HepG2 (cell line): ENCODE results near the gene TBKBP1. TPM values are rescaled to one million over a fixed set of nuclear protein-coding genes. Genes with fewer than 3 reads are reported as not detected.

ENCODE experiments used
- ATAC-seq: fragments of 200-7000 bp; cut with Tn5 transposase; 3 replicates; pipeline ENCODE4 v1.9.1; 2020; ENCODE audit warnings: mild to moderate bottlenecking, moderate library complexity
- BruUV-seq: library from RNA; stranded (reverse); fragments of 400-500 nt; replicated peaks from 2 replicates; lab custom pipeline; 2021; lab: Mats Ljungman, UMichigan
- CTCF ChIA-PET: fragments of 300-600 bp; formaldehyde crosslinking; extraction: SDS; loops from one replicate; lab custom pipeline; 2021; ENCODE audit warnings: low total read pairs, inconsistent platforms, low intra/inter-chr PET ratio; lab: Yijun Ruan, JAX
- POLR2A ChIA-PET: fragments of 350-600 bp; sonication (Branson Sonifier 250); formaldehyde crosslinking; loops from one replicate; lab custom pipeline; 2020; ENCODE audit warnings: antibody characterized with exemption, inconsistent platforms; lab: Yijun Ruan, JAX
- DNase-seq: peaks from one replicate; pipeline ENCODE4 v3.0.0-alpha.2; 2015; ENCODE audit warnings: low spot score
- FAIRE-seq: peaks from 3 replicates; lab custom pipeline; 2011; peaks lifted over from hg19 to GRCh38; lab: Jason Lieb, UNC
- H2AFZ ChIP-seq: one replicate; pipeline ENCODE4 v1.6.1; 2011; ENCODE audit warnings: low read length, inconsistent platforms
- H3K27ac ChIP-seq: fragments of 300-600 bp; 3 replicates; pipeline ENCODE4 v1.8.0; 2011; ENCODE audit warnings: mixed run types, mild to moderate bottlenecking, mixed read lengths, low read length, inconsistent platforms; ENCODE audit not compliant: insufficient read depth; ENCODE audit errors: extremely low read length
- H3K27me3 ChIP-seq, 2 experiments: fragments of 200-600 bp in 1 of 2; 2 replicates in 1 of 2; 3 replicates in 1 of 2; pipeline versions ENCODE4 v1.6.0 to v1.8.0; 2011; ENCODE audit warnings: low read length in 2 of 2, mild to moderate bottlenecking in 2 of 2, moderate library complexity in 2 of 2, inconsistent platforms in 1 of 2; ENCODE audit not compliant: insufficient read depth in 2 of 2, control insufficient read depth in 1 of 2
- H3K36me3 ChIP-seq, 2 experiments: fragments of 200-600 bp in 1 of 2; replicated peaks in 1 of 2; 2 replicates in 1 of 2; 3 replicates in 1 of 2; pipeline versions ENCODE4 v1.5.1 to v1.8.0; 2011; ENCODE audit warnings: low read length in 2 of 2, inconsistent platforms in 1 of 2; ENCODE audit not compliant: insufficient read depth in 2 of 2, control insufficient read depth in 1 of 2
- H3K4me1 ChIP-seq: 2 replicates; pipeline ENCODE4 v1.5.1; 2012; ENCODE audit warnings: low read length, inconsistent platforms; ENCODE audit not compliant: insufficient read depth
- H3K4me2 ChIP-seq: 2 replicates; pipeline ENCODE4 v1.6.0; 2011; ENCODE audit warnings: low read depth, low read length, inconsistent platforms
- H3K4me3 ChIP-seq, 3 experiments: fragments of 200-600 bp in 1 of 3; sonication (generic), shearing (Covaris generic) in 1 of 3; replicated peaks in 1 of 3; 2 replicates each; pipeline ENCODE4 v1.5.1; 2011 to 2016; ENCODE audit warnings: low read length in 3 of 3, inconsistent platforms in 2 of 3, low read depth in 2 of 3, mild to moderate bottlenecking in 2 of 3, control low read depth in 1 of 3, mixed read lengths in 1 of 3; ENCODE audit not compliant: insufficient read depth in 1 of 3
- H3K79me2 ChIP-seq: one replicate; pipeline ENCODE4 v1.6.1; 2011; ENCODE audit warnings: low read length, inconsistent platforms; ENCODE audit not compliant: insufficient read depth
- H3K9ac ChIP-seq: 2 replicates; pipeline ENCODE4 v1.6.0; 2011; ENCODE audit warnings: mild to moderate bottlenecking, low read depth, low read length, inconsistent platforms; ENCODE audit not compliant: insufficient read depth
- H3K9me3 ChIP-seq: 2 replicates; pipeline ENCODE4 v1.5.1; 2012; ENCODE audit warnings: mild to moderate bottlenecking, low read length
- H4K20me1 ChIP-seq: 2 replicates; pipeline ENCODE4 v1.6.0; 2011; ENCODE audit warnings: inconsistent platforms, mild to moderate bottlenecking, low read length, moderate library complexity; ENCODE audit not compliant: insufficient read depth
- ARID2 ChIP-seq: sonication (generic); formaldehyde crosslinking; IDR thresholded peaks from 2 replicates; pipeline ENCODE4 v1.8.1; 2022; ENCODE audit warnings: mild to moderate bottlenecking, missing genetic modification reagents, borderline replicate concordance
- ATF1 ChIP-seq: IDR thresholded peaks from 2 replicates; pipeline ENCODE4 v1.6.1; 2016; ENCODE audit warnings: mild to moderate bottlenecking, control low read depth
- CBX2 ChIP-seq, 2 experiments: fragments of 200-600 bp in 1 of 2; sonication (generic); formaldehyde crosslinking in 1 of 2; IDR thresholded peaks; 2 replicates each; pipeline versions ENCODE4 v1.7.0 to v1.8.1; 2018 to 2022; ENCODE audit warnings: low read depth in 2 of 2, low read length in 1 of 2, mild to moderate bottlenecking in 1 of 2, missing genetic modification reagents in 1 of 2
- IKZF1 ChIP-seq: fragments of 450-650 bp; IDR thresholded peaks from 2 replicates; pipeline ENCODE4 v1.7.1; 2016
- JUND ChIP-seq: sonication (generic); formaldehyde crosslinking; IDR thresholded peaks from 2 replicates; pipeline ENCODE4 v1.8.0; 2022; ENCODE audit warnings: mild to moderate bottlenecking, missing genetic modification reagents
- KAT2B ChIP-seq: fragments of 150-350 bp; IDR thresholded peaks from 2 replicates; pipeline ENCODE4 v1.6.1; 2014; ENCODE audit warnings: low read depth, low read length, borderline replicate concordance
- MXI1 ChIP-seq: IDR thresholded peaks from 3 replicates; pipeline ENCODE4 v1.6.1; 2012; ENCODE audit warnings: low read depth, low read length, inconsistent platforms, borderline replicate concordance
- NBN ChIP-seq: fragments of 450-650 bp; conservative IDR thresholded peaks from 2 replicates; pipeline ENCODE4 v1.6.1; 2017
- NR2F6 ChIP-seq, 2 experiments: IDR thresholded peaks; 2 replicates each; pipeline ENCODE4 v1.6.1; 2016; ENCODE audit warnings: antibody characterized with exemption in 1 of 2, mild to moderate bottlenecking in 1 of 2
- PHB2 ChIP-seq: fragments of 450-650 bp; IDR thresholded peaks from 2 replicates; pipeline ENCODE4 v1.6.1; 2018; ENCODE audit not compliant: partially characterized antibody
- POLR2AphosphoS2 ChIP-seq: IDR thresholded peaks from 2 replicates; pipeline ENCODE4 v1.6.1; 2011; ENCODE audit warnings: low read depth, low read length, improper control_type of control experiment
- SMARCC2 ChIP-seq: fragments of 450-650 bp; IDR thresholded peaks from 2 replicates; pipeline ENCODE4 v1.6.1; 2017; ENCODE audit warnings: antibody characterized with exemption, mild to moderate bottlenecking
- SP140L ChIP-seq: sonication (generic); formaldehyde crosslinking; IDR thresholded peaks from 2 replicates; pipeline ENCODE4 v1.4.0; 2020; ENCODE audit warnings: missing genetic modification reagents, borderline replicate concordance
- STAG1 ChIP-seq: sonication (generic); formaldehyde crosslinking; IDR thresholded peaks from 2 replicates; pipeline ENCODE4 v1.4.0; 2020; ENCODE audit warnings: missing genetic modification reagents
- TEAD3 ChIP-seq: optimal IDR thresholded peaks from 2 replicates; pipeline ENCODE3; 2016; ENCODE audit warnings: borderline replicate concordance
- TFAP4 ChIP-seq: sonication (generic); IDR thresholded peaks from 2 replicates; pipeline ENCODE4 v1.6.1; 2016; ENCODE audit warnings: low read depth, borderline replicate concordance
- TGIF2 ChIP-seq: IDR thresholded peaks from 2 replicates; pipeline ENCODE4 v1.6.1; 2016; ENCODE audit warnings: control low read depth, missing compliant biosample characterization
- ZFYVE20 ChIP-seq: sonication (generic); formaldehyde crosslinking; IDR thresholded peaks from 2 replicates; pipeline ENCODE4 v1.8.0; 2023; ENCODE audit warnings: low read depth, mild to moderate bottlenecking, moderate library complexity, missing genetic modification reagents, borderline replicate concordance
- ZNF235 ChIP-seq: sonication (generic); formaldehyde crosslinking; IDR thresholded peaks from 2 replicates; pipeline ENCODE4 v1.8.1; 2023; ENCODE audit warnings: mild to moderate bottlenecking, missing genetic modification reagents, borderline replicate concordance
- ZNF276 ChIP-seq: sonication (generic); formaldehyde crosslinking; IDR thresholded peaks from 2 replicates; pipeline ENCODE4 v1.4.0; 2020; ENCODE audit warnings: mild to moderate bottlenecking, low read depth, missing genetic modification reagents
- ZNF350 ChIP-seq: sonication (generic); formaldehyde crosslinking; IDR thresholded peaks from 2 replicates; pipeline ENCODE4 v1.4.0; 2020; ENCODE audit warnings: mild to moderate bottlenecking, low read depth, missing genetic modification reagents, borderline replicate concordance
- ZNF644 ChIP-seq: IDR thresholded peaks from 2 replicates; pipeline ENCODE4 v1.6.1; 2016; ENCODE audit warnings: low read depth
- ZNF724P ChIP-seq: sonication (generic); formaldehyde crosslinking; IDR thresholded peaks from 2 replicates; pipeline ENCODE4 v1.8.0; 2022; ENCODE audit warnings: missing genetic modification reagents, borderline replicate concordance
- WGBS: methylation state at CpG from one replicate; pipeline ENCODE4 v1.1.6; 2017; ENCODE audit warnings: low lambda C conversion rate; 5-methylcytosine and 5-hydroxymethylcytosine counted together
- in situ Hi-C: cut with HindIII; loops from 2 replicates; pipeline ENCODE4 v1.10.0; 2017; ENCODE audit warnings: low pct_unique_long_range_greater_than_20kb; ENCODE audit not compliant: extremely low pct_ligation_motif_present
- intact Hi-C: fragments of 100-400 bp; cut with micrococcal nuclease; formaldehyde crosslinking; loops from one replicate; pipeline ENCODE4 v1.10.0; 2022; ENCODE audit not compliant: unreplicated experiment
- polyA plus RNA-seq, 8 experiments: library from polyadenylated mRNA; depleted of rRNA in 3 of 8; stranded (reverse) in 7 of 8; unstranded in 1 of 8; fragments of >200 nt; fragmentation: Illumina TruSeq in 4 of 8; extraction: Trizol in 4 of 8; gene quantifications; 2 replicates each; pipeline versions ENCODE4 v1.2.1 to v1.2.3, GENCODE V29; 2011 to 2016; ENCODE audit warnings: low read depth in 4 of 8, missing spikeins in 1 of 8, mixed read lengths in 1 of 8; ENCODE audit not compliant: insufficient read depth in 1 of 8
- total RNA-seq, 5 experiments: library from RNA; depleted of rRNA; stranded (reverse); fragments of >200 nt; fragmentation: Illumina TruSeq; extraction: Trizol; gene quantifications; 2 replicates each; pipeline ENCODE4 v1.2.3, GENCODE V29; 2016; ENCODE audit warnings: low read depth in 1 of 5

Gene TBKBP1
- total and polyA plus RNA-seq, 2 of the 13 experiments (the other 11 are each of a cell fraction or from before 2014, with no cell fraction given) = 2.6 to 7.0 TPM

- 30% methylated on average over 19 of the region's 26 CpGs for WGBS
- Histone ChIP-seq H3K4me3 (no peak overlapping the region; a peak in 1 of 6 replicates), H3K9ac (no peak overlapping the region), H3K36me3 (no peaks in the 10 kb centered on the region), H3K9me3 (no peaks in the 10 kb centered on the region), H3K27ac (no peak overlapping the region), H3K27me3 (peaks cover 2 to 74% of the 10 kb centered on the region in 2 experiments; a peak in 4 of 5 replicates), H3K4me1 (peaks cover 12% of the 10 kb centered on the region; the same call in 1 of the 2 replicates), H2AFZ (no peak overlapping the region), H3K4me2 (peak overlapping the region; percentile 54), H3K79me2 (no peaks in the 10 kb centered on the region), H4K20me1 (no peaks in the 10 kb centered on the region; the same call in 1 of the 2 replicates)
- peak; percentile 85 for ATAC-seq
- intact Hi-C loops (loop anchor here (1.0 to 2.0 kb wide), 2 partner anchors 44 to 78 kb away; no protein-coding TSS in a partner anchor), in situ Hi-C loops (no loop called here)
- FAIRE-seq = no peak
- ChIA-PET CTCF (interaction anchor here (1.2 to 2.4 kb wide), 3 partner anchors 10 to 78 kb away, joined by 5 to 8 read pairs (median 5); partner anchors contain the start of gene TBX21), POLR2A (interaction anchor here (0.9 kb wide), 1 partner anchor 9 kb away, joined by 3 read pairs; the partner anchor contains the start of gene TBX21)
- DNase-seq = peak; percentile 35
- BruUV-seq = no TSS peak
- no peak for TF ChIP-seq ATF1 (CRISPR knock-in tag)
- no peak for TF ChIP-seq POLR2AphosphoS2
- 0 out of 2 replicates have a peak, but pooled peaks have one; percentile 25 for TF ChIP-seq ZNF350 (CRISPR knock-in tag)
- no peak for TF ChIP-seq TGIF2 (CRISPR knock-in tag)
- no peak for TF ChIP-seq PHB2
- TF ChIP-seq SP140L (CRISPR knock-in tag) = no peak
- TF ChIP-seq ZFYVE20 (CRISPR knock-in tag) = no peak
- peak; percentile 52 for TF ChIP-seq TEAD3 (CRISPR knock-in tag)
- no peak for TF ChIP-seq NBN
- TF ChIP-seq IKZF1 = no peak
- no peak for TF ChIP-seq JUND (CRISPR knock-in tag)
- no peak for TF ChIP-seq MXI1
- TF ChIP-seq ZNF276 (CRISPR knock-in tag) = no peak
- no peak for TF ChIP-seq ZNF644 (CRISPR knock-in tag)
- TF ChIP-seq ARID2 (CRISPR knock-in tag) = no peak
- TF ChIP-seq ZNF724P (CRISPR knock-in tag) = peak; percentile 71; the same call in 1 of the 2 replicates
- no peak for TF ChIP-seq ZNF235 (CRISPR knock-in tag)
- TF ChIP-seq SMARCC2 = no peak
- no peak for TF ChIP-seq TFAP4
- TF ChIP-seq NR2F6 (IDR thresholded peaks at IDR 0.05) = no peak
- TF ChIP-seq NR2F6 (CRISPR knock-in tag; IDR thresholded peaks at IDR 0.05) = 0 out of 2 replicates have a peak, but pooled peaks have one; percentile 31
- no peak for TF ChIP-seq CBX2 (IDR thresholded peaks at IDR 0.05; ENCODE audit: low read depth, low read length)
- TF ChIP-seq CBX2 (CRISPR knock-in tag; IDR thresholded peaks at IDR 0.05; ENCODE audit: low read depth) = 0 out of 2 replicates have a peak, but pooled peaks have one; percentile 81
- TF ChIP-seq STAG1 (CRISPR knock-in tag) = peak; percentile 79
- TF ChIP-seq KAT2B = no peak
These were observed 48.6 kb downstream of the TBKBP1 start for GRCh38 chr17:47742319-47743181.
